ENCODE data around the gene UBA5.

GRCh38 chr3:132637590-132637989 lies 22.5 kb upstream of the UBA5 start:
- TF ChIP-seq CTCF (IDR thresholded peaks at IDR 0.05; ENCODE audit: low read length) (no peak), EZH2phosphoT487 (IDR thresholded peaks at IDR 0.05; ENCODE audit: low read length) (no peak)
